ENCODE data around the gene FXR1.
"Not testable (repeated sequence)": the region's sequence is repeated elsewhere in the genome, so short reads cannot be mapped to it uniquely, and the experiment has no call there.

DNA sequence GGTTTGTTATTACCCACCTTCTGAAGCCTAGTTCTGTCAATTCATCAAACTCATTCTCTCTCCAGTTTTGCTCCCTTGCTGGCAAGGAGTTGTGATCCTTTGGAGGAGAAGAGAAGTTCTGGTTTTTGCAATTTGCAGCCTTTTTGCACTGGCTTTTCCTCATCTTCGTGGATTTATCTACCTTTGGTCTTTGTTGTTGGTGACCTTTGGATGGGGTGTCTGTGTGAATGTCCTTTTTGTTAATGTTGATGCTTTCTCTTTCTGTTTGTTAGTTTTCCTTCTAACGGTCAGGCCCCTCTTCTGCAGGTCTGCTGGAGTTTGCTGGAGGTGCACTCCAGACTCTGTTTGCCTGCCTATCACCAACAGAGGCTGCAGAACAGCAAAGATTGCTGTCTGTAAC, 91.0 kb downstream of the FXR1 start:
- TF ChIP-seq POLR2A (IDR thresholded peaks at IDR 0.05; ENCODE audit: low read depth, low read length); POLR2AphosphoS5 (IDR thresholded peaks at IDR 0.05; ENCODE audit: low read depth, low read length); TAF1 (IDR thresholded peaks at IDR 0.05; ENCODE audit: borderline replicate concordance, low read depth, low read length): not testable (repeated sequence)
